ENCODE data around the gene PCSK5. TPM values are rescaled to one million over a fixed set of nuclear protein-coding genes. Genes with fewer than 3 reads are reported as not detected.

The PCSK5 gene
- total RNA-seq, 1 experiment from 2014 or later, result 7.5 TPM

DNA sequence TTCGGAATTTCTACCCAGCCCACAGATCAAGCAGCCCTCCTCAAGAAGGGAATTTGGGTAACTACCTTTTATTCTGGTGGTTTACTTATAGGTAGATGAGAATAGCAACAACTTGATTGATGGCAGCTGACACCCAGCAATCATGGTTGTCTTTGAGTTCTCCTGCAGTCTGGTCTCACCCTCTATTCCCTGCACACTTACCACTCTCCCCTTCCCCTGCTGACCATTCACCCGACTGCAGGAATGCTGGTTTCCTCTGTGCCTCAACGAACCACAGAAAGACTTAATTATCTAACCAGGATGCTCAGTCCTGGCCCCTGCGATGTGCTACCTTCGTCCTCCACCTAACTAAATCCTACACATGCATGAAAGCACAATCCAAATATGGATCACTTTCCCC is 260.8 kb downstream of the PCSK5 start:
- H3K9me3 Mint-ChIP-seq, result no peaks in the 10 kb centered on the region

More for the DNA sequence above, 260.8 kb downstream of the PCSK5 start:
- Histone ChIP-seq H3K9ac (ENCODE audit: extremely low read depth, insufficient read length, low read length) (no peak overlapping the region), H3K23me2 (ENCODE audit: insufficient read length, low read depth, low read length, poor library complexity, severe bottlenecking) (no peaks in the 10 kb centered on the region), H3K27ac (ENCODE audit: insufficient read length, low read depth, low read length) (no peak overlapping the region), H4K91ac (ENCODE audit: insufficient read length, low read depth, low read length) (no peak overlapping the region), H3K27me3 (ENCODE audit: insufficient read depth, low read length) (no peaks in the 10 kb centered on the region), H3K18ac (ENCODE audit: insufficient read length, low read depth, low read length) (no peak overlapping the region), H3K23ac (ENCODE audit: insufficient read length, low read depth, low read length) (no peak overlapping the region), H2BK12ac (ENCODE audit: insufficient read length, low read depth, low read length) (no peak overlapping the region), H2AFZ (ENCODE audit: low read length) (no peak overlapping the region), H2BK20ac (ENCODE audit: low read depth, low read length, poor library complexity, severe bottlenecking) (no peak overlapping the region), H4K5ac (ENCODE audit: insufficient read length, low read depth, low read length) (no peak overlapping the region), H3K9me3 (ENCODE audit: control insufficient read depth, low read depth, low read length) (no peaks in the 10 kb centered on the region), H3K14ac (ENCODE audit: insufficient read depth, low read length) (no peak overlapping the region), H3K4ac (ENCODE audit: low read depth, low read length) (no peak overlapping the region), H3K56ac (ENCODE audit: insufficient read length, low read depth, low read length) (no peak overlapping the region), H3T11ph (ENCODE audit: low read length) (no peak overlapping the region), H3K79me2 (ENCODE audit: insufficient read depth, low read length) (no peaks in the 10 kb centered on the region), H3K4me1 (ENCODE audit: insufficient read depth, low read length) (no peaks in the 10 kb centered on the region), H2BK120ac (ENCODE audit: low read depth, low read length, poor library complexity, severe bottlenecking) (no peak overlapping the region), H4K8ac (replicated peaks; ENCODE audit: insufficient read length, low read depth, low read length) (no peak overlapping the region), H2BK5ac (ENCODE audit: insufficient read length, low read length) (no peak overlapping the region), H3K4me2 (ENCODE audit: insufficient read depth, insufficient read length, low read length) (no peak overlapping the region), H3K79me1 (ENCODE audit: insufficient read depth, low read depth, low read length, poor library complexity, severe bottlenecking) (no peaks in the 10 kb centered on the region), H4K20me1 (ENCODE audit: control insufficient read depth, insufficient read depth, insufficient read length) (no peaks in the 10 kb centered on the region), H2BK15ac (ENCODE audit: low read depth, low read length) (no peak overlapping the region), H2AK5ac (ENCODE audit: insufficient read length, low read length) (no peak overlapping the region)
- Mint-ChIP-seq H3K36me3 (ENCODE audit: insufficient read depth in 1 of 3, low read depth in 3 of 3) (no peaks in the 10 kb centered on the region), H3K4me1 (no peaks in the 10 kb centered on the region), H3K27ac (no peak overlapping the region), H3K4me3 (no peak overlapping the region), H3K27me3 (ENCODE audit: low read depth) (no peaks in the 10 kb centered on the region)
- no CpG with 5 or more reads among the region's 5 CpGs for WGBS (ENCODE audit: extremely low coverage, insufficient read length, low lambda C conversion rate)
- no peak for DNase-seq
- TF ChIP-seq, protein P1, sequence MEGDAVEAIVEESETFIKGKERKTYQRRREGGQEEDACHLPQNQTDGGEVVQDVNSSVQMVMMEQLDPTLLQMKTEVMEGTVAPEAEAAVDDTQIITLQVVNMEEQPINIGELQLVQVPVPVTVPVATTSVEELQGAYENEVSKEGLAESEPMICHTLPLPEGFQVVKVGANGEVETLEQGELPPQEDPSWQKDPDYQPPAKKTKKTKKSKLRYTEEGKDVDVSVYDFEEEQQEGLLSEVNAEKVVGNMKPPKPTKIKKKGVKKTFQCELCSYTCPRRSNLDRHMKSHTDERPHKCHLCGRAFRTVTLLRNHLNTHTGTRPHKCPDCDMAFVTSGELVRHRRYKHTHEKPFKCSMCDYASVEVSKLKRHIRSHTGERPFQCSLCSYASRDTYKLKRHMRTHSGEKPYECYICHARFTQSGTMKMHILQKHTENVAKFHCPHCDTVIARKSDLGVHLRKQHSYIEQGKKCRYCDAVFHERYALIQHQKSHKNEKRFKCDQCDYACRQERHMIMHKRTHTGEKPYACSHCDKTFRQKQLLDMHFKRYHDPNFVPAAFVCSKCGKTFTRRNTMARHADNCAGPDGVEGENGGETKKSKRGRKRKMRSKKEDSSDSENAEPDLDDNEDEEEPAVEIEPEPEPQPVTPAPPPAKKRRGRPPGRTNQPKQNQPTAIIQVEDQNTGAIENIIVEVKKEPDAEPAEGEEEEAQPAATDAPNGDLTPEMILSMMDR (conservative IDR thresholded peaks at IDR 0.05), result no peak

Measured in H9 (cell line).